ENCODE data around the gene MIF4GD.

The MIF4GD gene

DNA sequence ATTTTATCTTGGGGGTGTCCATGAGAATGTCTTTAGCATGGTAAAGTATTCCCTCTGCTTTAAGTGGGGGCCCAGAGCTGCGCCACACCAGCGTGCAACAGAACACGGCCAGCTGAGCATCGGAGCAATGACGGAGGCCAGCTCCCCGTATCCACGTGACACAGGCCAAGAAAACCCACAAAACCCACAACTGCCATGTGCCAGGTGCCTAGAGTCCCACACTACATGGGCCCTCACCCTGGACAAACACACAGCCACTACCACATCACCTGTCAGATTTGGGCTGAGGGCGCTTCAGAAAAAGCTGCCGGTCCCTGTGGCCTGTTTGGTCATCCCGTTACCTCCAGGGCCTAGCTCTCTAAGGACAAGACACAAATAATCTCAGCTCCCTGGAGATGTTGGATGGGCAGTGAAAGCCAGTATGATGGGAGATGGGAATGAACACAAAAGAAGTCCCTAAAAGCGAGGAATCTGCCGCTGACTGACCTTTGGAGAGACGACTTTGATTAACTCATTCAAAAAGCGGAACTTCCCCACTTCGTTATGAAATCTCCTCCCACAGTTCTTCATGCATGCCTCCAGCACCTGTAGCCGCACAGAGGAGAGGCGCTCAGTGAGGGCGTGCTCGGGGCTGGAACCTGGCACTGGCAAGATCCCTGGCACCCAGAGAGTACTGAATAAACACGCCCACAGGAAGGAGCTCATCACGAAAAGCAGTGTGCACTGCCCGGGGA lies 26.7 kb downstream of the MIF4GD start:
- Mint-ChIP-seq H3K27me3 (ENCODE audit: low read depth) (no peaks in the 10 kb centered on the region), H3K27ac (no peak overlapping the region), H3K4me1 (peaks cover 5% of the 10 kb centered on the region), H3K36me3 (ENCODE audit: low read depth) (peaks cover 41% of the 10 kb centered on the region), H3K4me3 (no peak overlapping the region), H3K9me3 (no peaks in the 10 kb centered on the region)
- TF ChIP-seq, protein P1, sequence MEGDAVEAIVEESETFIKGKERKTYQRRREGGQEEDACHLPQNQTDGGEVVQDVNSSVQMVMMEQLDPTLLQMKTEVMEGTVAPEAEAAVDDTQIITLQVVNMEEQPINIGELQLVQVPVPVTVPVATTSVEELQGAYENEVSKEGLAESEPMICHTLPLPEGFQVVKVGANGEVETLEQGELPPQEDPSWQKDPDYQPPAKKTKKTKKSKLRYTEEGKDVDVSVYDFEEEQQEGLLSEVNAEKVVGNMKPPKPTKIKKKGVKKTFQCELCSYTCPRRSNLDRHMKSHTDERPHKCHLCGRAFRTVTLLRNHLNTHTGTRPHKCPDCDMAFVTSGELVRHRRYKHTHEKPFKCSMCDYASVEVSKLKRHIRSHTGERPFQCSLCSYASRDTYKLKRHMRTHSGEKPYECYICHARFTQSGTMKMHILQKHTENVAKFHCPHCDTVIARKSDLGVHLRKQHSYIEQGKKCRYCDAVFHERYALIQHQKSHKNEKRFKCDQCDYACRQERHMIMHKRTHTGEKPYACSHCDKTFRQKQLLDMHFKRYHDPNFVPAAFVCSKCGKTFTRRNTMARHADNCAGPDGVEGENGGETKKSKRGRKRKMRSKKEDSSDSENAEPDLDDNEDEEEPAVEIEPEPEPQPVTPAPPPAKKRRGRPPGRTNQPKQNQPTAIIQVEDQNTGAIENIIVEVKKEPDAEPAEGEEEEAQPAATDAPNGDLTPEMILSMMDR (IDR thresholded peaks at IDR 0.05; ENCODE audit: unreplicated experiment in 3 of 3), result no peak

DNA sequence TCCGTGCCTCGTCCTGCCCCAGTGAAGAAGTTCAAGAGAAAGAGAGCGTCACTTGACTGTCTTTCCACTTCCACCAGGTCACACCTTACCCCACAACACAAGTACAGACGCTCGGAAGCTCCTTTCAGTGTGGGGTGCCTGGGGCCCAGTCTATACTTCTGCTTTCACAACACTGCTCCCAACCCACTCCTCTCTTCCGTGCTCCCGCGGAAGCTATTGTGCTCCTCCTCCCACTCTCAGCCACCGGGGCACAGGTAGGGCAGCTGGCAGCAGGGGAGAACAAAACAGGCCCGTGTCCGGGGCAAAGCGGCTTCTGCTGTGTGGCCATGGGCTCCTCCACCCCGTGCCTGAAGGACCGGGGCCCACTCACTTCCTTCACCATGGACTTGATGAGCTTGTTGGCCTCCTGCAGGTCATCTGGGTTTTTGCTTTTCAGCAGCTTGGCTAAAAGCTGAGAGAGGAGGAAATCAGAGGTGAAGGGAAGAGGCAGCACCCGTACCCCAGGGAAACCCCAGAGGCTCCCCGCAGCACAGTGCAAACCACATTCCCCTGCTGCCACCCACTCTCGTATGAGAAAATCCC lies 28.5 kb downstream of the MIF4GD start:
- peaks cover 48% of the 10 kb centered on the region for H3K36me3 Mint-ChIP-seq (ENCODE audit: low read depth)
- no peak overlapping the region for H3K27ac Mint-ChIP-seq
- peaks cover under 1% of the 10 kb centered on the region for H3K4me1 Mint-ChIP-seq
- no peaks in the 10 kb centered on the region for H3K9me3 Mint-ChIP-seq
- no peak overlapping the region for H3K4me3 Mint-ChIP-seq
- H3K27me3 Mint-ChIP-seq (ENCODE audit: low read depth), result no peaks in the 10 kb centered on the region
- TF ChIP-seq, protein P1 (IDR thresholded peaks at IDR 0.05; ENCODE audit: unreplicated experiment in 3 of 3), result no peak

DNA sequence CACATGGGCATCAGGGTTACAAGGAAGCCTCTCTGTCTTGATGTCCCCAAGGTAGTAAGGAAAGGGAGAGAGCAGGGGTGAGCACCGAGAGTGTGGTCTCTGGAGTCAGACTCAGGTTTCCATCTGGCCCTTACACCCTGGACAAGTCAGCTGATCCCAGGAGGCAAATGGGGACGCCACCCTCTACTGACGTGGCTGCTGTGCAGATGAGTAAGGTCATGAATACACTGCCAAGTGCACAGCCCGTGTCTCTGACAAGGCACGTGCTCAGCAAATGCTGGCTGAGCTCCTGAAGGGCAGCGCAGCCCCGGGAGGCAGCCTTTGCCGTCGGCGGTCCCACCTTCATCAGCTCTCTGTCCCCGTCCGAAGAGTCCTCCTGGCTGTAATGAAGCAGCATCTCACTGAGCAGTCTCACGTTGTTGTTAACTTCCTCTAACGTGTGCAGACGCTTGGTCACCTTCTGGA lies 29.0 kb downstream of the MIF4GD start:
- Mint-ChIP-seq H3K4me3 (no peak overlapping the region), H3K9me3 (no peaks in the 10 kb centered on the region), H3K27ac (no peak overlapping the region), H3K4me1 (no peaks in the 10 kb centered on the region), H3K27me3 (ENCODE audit: low read depth) (no peaks in the 10 kb centered on the region), H3K36me3 (ENCODE audit: low read depth) (peaks cover 53% of the 10 kb centered on the region)
- TF ChIP-seq, protein P1 (IDR thresholded peaks at IDR 0.05; ENCODE audit: unreplicated experiment in 3 of 3), result no peak

GRCh38 chr17:75241502-75241901 lies 29.5 kb downstream of the MIF4GD start:
- Mint-ChIP-seq H3K36me3 (ENCODE audit: low read depth) (peaks cover 55% of the 10 kb centered on the region), H3K27me3 (ENCODE audit: low read depth) (no peaks in the 10 kb centered on the region), H3K4me1 (no peaks in the 10 kb centered on the region), H3K9me3 (no peaks in the 10 kb centered on the region), H3K4me3 (no peak overlapping the region), H3K27ac (no peak overlapping the region)
- TF ChIP-seq, protein P1 (IDR thresholded peaks at IDR 0.05; ENCODE audit: unreplicated experiment in 3 of 3), result no peak

GRCh38 chr17:75241143-75241430 lies 29.9 kb downstream of the MIF4GD start:
- Mint-ChIP-seq H3K4me1 (no peaks in the 10 kb centered on the region), H3K27ac (no peak overlapping the region), H3K9me3 (no peaks in the 10 kb centered on the region), H3K27me3 (ENCODE audit: low read depth) (no peaks in the 10 kb centered on the region), H3K4me3 (no peak overlapping the region), H3K36me3 (ENCODE audit: low read depth) (peaks cover 57% of the 10 kb centered on the region)
- TF ChIP-seq, protein P1 (IDR thresholded peaks at IDR 0.05; ENCODE audit: unreplicated experiment in 3 of 3), result no peak

Measured in nephron (organoid).